ENCODE measurements around the gene COL8A1.

COL8A1 gene

GRCh38 chr3:99846477-99847160, 208.2 kb downstream of the COL8A1 start:
- in situ Hi-C loops (cut with HindIII; ENCODE audit: low pct_ligation_motif_present, low pct_unique_long_range_greater_than_20kb, low sequenced_read_pairs) = no loop called here
- no peak for DNase-seq

- in situ Hi-C loops (cut with HindIII; ENCODE audit: low pct_ligation_motif_present, low pct_unique_long_range_greater_than_20kb, low sequenced_read_pairs) = no loop called here
Measured at GRCh38 chr3:99848433-99848832, 210.0 kb downstream of the COL8A1 start.

More at GRCh38 chr3:99848433-99848832, 210.0 kb downstream of the COL8A1 start:
- no peak for DNase-seq

Data from ACHN (cell line).